H1 (cell line): ENCODE measurements around the gene PPIC. TPM values are rescaled to one million over a fixed set of nuclear protein-coding genes. Genes with fewer than 3 reads are reported as not detected.

Source experiments
- GABPA ChIP-seq: IDR thresholded peaks from 2 replicates; pipeline ENCODE4 v1.6.1; 2011; ENCODE audit warnings: mild to moderate bottlenecking, low read length, moderate library complexity, borderline replicate concordance; ENCODE audit not compliant: insufficient read depth
- POLR2AphosphoS5 ChIP-seq: IDR thresholded peaks from 2 replicates; pipeline ENCODE4 v1.6.1; 2011; ENCODE audit warnings: low read depth, low read length
- polyA plus RNA-seq, 7 experiments: library from polyadenylated mRNA; depleted of rRNA in 3 of 7; stranded (reverse) in 5 of 7; unstranded in 2 of 7; fragments of >200 nt in 5 of 7; fragments of 200-250 nt in 2 of 7; gene quantifications; 1 replicate in 5 of 7; 2 replicates in 1 of 7; 4 replicates in 1 of 7; pipeline versions ENCODE4 v1.2.1 to v1.2.3, GENCODE V29; 2011 to 2013; ENCODE audit warnings: missing spikeins in 2 of 7, mixed read lengths in 2 of 7
- total RNA-seq: library from RNA; stranded (reverse); fragmentation: NEBNext Ultra II Directional; extraction: Animal tissue kit (Norgen Biotek cat#: 25700); gene quantifications from 2 replicates; pipeline ENCODE4 v1.2.1, GENCODE V29; 2021
- TF ChIP-seq, protein P1 (sequence below): fragments of 300-600 bp; sonication (generic); IDR thresholded peaks from 2 replicates; pipeline ENCODE4 v1.7.1; 2012; ENCODE audit warnings: low read length, moderate library complexity, mild to moderate bottlenecking, inconsistent platforms; ENCODE audit not compliant: insufficient replicate concordance
- TF ChIP-seq, protein P2 (sequence below): IDR thresholded peaks from 2 replicates; pipeline ENCODE4 v1.6.1; 2011; ENCODE audit warnings: low read depth, mild to moderate bottlenecking, low read length; ENCODE audit not compliant: insufficient read depth

Gene PPIC
- total and polyA plus RNA-seq, 2 of the 8 experiments (the other 6 are each of a cell fraction or from before 2014, with no cell fraction given): 8.5 to 10.4 TPM

DNA sequence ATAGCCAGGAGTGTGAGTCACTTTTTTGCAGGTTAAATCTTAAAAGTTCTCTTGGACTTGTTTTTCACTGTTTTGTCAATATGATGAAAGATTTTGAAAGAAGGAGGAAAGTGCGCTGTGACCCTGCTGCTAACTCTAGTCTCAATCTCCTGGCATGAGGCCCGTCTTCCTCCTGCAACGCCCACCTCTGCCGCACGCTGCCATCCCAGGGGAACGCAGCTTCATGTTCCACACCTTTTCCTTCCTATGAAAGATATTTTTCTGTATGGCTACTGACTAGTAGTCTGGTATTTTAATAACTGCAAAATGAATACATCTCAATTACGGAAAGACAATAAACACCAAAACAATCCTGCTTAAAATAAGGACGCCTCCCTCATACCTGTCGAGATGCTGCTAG is 8.3 kb downstream of the PPIC start (continued):
- TF ChIP-seq, protein P1, sequence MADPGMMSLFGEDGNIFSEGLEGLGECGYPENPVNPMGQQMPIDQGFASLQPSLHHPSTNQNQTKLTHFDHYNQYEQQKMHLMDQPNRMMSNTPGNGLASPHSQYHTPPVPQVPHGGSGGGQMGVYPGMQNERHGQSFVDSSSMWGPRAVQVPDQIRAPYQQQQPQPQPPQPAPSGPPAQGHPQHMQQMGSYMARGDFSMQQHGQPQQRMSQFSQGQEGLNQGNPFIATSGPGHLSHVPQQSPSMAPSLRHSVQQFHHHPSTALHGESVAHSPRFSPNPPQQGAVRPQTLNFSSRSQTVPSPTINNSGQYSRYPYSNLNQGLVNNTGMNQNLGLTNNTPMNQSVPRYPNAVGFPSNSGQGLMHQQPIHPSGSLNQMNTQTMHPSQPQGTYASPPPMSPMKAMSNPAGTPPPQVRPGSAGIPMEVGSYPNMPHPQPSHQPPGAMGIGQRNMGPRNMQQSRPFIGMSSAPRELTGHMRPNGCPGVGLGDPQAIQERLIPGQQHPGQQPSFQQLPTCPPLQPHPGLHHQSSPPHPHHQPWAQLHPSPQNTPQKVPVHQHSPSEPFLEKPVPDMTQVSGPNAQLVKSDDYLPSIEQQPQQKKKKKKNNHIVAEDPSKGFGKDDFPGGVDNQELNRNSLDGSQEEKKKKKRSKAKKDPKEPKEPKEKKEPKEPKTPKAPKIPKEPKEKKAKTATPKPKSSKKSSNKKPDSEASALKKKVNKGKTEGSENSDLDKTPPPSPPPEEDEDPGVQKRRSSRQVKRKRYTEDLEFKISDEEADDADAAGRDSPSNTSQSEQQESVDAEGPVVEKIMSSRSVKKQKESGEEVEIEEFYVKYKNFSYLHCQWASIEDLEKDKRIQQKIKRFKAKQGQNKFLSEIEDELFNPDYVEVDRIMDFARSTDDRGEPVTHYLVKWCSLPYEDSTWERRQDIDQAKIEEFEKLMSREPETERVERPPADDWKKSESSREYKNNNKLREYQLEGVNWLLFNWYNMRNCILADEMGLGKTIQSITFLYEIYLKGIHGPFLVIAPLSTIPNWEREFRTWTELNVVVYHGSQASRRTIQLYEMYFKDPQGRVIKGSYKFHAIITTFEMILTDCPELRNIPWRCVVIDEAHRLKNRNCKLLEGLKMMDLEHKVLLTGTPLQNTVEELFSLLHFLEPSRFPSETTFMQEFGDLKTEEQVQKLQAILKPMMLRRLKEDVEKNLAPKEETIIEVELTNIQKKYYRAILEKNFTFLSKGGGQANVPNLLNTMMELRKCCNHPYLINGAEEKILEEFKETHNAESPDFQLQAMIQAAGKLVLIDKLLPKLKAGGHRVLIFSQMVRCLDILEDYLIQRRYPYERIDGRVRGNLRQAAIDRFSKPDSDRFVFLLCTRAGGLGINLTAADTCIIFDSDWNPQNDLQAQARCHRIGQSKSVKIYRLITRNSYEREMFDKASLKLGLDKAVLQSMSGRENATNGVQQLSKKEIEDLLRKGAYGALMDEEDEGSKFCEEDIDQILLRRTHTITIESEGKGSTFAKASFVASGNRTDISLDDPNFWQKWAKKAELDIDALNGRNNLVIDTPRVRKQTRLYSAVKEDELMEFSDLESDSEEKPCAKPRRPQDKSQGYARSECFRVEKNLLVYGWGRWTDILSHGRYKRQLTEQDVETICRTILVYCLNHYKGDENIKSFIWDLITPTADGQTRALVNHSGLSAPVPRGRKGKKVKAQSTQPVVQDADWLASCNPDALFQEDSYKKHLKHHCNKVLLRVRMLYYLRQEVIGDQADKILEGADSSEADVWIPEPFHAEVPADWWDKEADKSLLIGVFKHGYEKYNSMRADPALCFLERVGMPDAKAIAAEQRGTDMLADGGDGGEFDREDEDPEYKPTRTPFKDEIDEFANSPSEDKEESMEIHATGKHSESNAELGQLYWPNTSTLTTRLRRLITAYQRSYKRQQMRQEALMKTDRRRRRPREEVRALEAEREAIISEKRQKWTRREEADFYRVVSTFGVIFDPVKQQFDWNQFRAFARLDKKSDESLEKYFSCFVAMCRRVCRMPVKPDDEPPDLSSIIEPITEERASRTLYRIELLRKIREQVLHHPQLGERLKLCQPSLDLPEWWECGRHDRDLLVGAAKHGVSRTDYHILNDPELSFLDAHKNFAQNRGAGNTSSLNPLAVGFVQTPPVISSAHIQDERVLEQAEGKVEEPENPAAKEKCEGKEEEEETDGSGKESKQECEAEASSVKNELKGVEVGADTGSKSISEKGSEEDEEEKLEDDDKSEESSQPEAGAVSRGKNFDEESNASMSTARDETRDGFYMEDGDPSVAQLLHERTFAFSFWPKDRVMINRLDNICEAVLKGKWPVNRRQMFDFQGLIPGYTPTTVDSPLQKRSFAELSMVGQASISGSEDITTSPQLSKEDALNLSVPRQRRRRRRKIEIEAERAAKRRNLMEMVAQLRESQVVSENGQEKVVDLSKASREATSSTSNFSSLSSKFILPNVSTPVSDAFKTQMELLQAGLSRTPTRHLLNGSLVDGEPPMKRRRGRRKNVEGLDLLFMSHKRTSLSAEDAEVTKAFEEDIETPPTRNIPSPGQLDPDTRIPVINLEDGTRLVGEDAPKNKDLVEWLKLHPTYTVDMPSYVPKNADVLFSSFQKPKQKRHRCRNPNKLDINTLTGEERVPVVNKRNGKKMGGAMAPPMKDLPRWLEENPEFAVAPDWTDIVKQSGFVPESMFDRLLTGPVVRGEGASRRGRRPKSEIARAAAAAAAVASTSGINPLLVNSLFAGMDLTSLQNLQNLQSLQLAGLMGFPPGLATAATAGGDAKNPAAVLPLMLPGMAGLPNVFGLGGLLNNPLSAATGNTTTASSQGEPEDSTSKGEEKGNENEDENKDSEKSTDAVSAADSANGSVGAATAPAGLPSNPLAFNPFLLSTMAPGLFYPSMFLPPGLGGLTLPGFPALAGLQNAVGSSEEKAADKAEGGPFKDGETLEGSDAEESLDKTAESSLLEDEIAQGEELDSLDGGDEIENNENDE: no peak
- TF ChIP-seq, protein P2, sequence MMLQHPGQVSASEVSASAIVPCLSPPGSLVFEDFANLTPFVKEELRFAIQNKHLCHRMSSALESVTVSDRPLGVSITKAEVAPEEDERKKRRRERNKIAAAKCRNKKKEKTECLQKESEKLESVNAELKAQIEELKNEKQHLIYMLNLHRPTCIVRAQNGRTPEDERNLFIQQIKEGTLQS: no peak
- TF ChIP-seq GABPA (no peak), POLR2AphosphoS5 (no peak)
